GM12801 (cell line): Measurements from ENCODE around the gene TNIK.

Experiments used
- CTCF ChIP-seq: IDR thresholded peaks from one replicate; pipeline ENCODE4 v1.5.1; 2011; ENCODE audit warnings: control low read depth; ENCODE audit not compliant: insufficient read length; ENCODE audit errors: extremely low read depth

Gene TNIK

GRCh38 chr3:171093462-171093861 is 366.7 kb downstream of the TNIK start:
- TF ChIP-seq CTCF, result no peak

GRCh38 chr3:171092467-171092911 is 367.7 kb downstream of the TNIK start:
- TF ChIP-seq CTCF, result no peak

GRCh38 chr3:171090321-171090720 is 369.9 kb downstream of the TNIK start:
- TF ChIP-seq CTCF, result no peak

- no peak for TF ChIP-seq CTCF
These were observed 371.0 kb downstream of the TNIK start for GRCh38 chr3:171088964-171089754.

GRCh38 chr3:171088496-171088895 is 371.7 kb downstream of the TNIK start:
- TF ChIP-seq CTCF, result no peak

DNA sequence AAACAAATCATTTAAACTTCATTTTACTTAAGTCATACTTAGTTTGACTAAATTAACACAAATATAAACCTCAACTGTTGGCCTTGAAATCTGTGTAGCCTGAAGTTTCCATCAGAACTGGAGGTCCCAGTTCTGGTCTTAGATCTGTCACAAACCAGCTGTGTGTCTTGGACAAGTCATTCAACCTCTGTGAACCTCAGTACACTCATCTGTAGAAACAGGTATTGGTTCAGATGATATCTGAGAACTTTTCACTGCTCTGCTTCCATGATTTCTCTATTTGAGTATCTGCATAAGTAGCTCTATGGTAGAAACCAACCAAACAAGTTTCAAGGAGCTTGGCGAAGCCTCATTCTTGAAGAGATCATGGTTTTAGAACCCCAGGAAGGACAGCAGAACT is 373.3 kb downstream of the TNIK start:
- TF ChIP-seq CTCF, result no peak

- TF ChIP-seq CTCF, result no peak
These were observed 382.9 kb downstream of the TNIK start for GRCh38 chr3:171077261-171077660.
